HG02973 (cell line): ENCODE data around the gene SERPINA6.
"Not testable (repeated sequence)": the region's sequence is repeated elsewhere in the genome, so short reads cannot be mapped to it uniquely, and the experiment has no call there.

Experiments used
- ATAC-seq: cut with Tn5 transposase; IDR thresholded peaks from one replicate; pipeline ENCODE4 v1.9.1; 2021; ENCODE audit warnings: moderate library complexity; ENCODE audit not compliant: unreplicated experiment

SERPINA6 gene

DNA sequence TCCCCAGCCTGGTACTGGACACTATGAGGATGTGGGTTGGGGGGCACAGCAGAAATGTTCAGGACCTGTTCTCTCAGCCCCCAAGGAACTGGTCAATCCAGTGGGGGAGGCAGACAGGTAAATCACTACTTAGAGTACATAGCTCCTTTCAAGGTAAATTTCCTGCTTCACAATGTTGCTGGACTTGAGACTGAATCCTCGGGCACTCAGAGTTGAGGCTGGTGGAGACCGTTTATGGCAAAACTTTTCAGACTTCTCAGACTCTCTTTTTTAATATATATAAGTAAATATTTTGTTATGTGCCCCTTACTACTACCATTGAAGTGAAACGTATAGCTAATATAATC lies 29.6 kb downstream of the SERPINA6 start:
- ATAC-seq = no peak

- no peak for ATAC-seq
These were observed 30.1 kb downstream of the SERPINA6 start, which contains the start of gene SERPINA10 for GRCh38 chr14:94292872-94293577. Gene SERPINA10 (minus strand): TSS chr14:94293268. CDS start chr14:94290593, 2,675 bp downstream.

DNA sequence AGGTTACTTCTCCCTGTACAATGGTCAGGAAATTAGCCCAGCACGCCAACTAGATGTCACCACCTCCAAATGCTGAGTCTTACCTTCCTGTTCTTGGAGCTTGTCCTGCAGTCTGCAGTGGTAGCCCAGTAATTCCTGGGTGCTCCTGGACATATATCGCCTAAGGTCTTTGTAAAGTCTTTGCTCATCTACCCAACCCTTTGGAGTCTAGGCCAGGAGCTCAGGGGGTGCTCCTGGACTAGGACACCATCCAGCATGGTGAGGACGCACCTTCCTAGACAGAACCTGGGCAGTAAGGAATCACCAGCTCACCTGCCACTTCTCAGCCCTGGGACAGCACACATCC lies 30.6 kb downstream of the SERPINA6 start:
- ATAC-seq = no peak

DNA sequence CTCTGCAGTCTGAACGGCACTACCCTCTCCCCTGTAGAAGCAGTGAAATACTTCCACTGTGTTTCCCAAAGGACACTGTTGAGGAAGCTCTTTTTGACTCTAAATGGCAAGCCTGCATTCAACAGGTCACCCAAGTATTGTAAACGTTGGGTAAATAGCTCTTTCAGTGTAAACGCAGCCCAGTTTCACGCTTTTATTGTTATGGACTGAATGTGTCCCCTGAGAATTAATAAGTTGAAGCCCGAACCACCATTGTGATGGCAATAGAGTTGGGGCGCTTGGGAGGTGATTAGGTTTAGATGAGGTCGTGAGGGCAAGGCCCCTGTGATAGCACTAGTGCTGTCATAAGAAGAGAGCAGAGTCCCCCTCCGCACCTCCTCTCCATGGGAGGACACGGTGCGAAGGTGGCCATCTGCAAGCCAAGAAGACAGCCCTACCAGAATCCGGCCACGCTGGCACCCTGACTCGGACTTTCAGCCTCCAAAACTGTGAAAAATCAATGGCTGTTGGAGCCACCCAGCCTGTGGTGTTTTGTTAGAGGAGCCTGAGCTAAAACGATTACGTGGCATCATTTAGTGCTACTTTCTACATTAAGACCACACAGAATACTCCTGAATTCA lies 31.1 kb downstream of the SERPINA6 start:
- ATAC-seq = no peak

GRCh38 chr14:94291159-94291905 lies 31.8 kb downstream of the SERPINA6 start:
- ATAC-seq = no peak

DNA sequence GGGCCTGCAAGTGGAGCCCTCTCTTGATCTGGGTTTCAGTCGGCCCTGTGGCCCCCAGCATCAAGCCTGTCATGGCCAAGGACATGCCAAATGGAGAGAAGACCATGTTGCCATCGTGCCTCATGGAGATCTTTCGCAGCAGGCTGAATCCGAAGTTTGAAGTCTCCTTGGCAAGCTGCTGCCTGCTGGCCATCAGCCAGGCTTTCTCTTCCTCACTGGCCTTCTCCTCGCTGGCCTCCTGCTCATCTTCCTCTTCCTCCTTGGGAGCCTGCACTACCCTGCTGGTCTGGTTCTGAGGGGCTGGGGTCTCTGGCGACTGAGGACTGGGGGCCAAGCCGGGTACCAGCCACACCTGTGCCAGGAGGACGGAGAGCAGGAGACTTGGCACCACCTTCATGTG lies 32.9 kb downstream of the SERPINA6 start:
- no peak for ATAC-seq

- ATAC-seq = no peak
These were observed 34.3 kb downstream of the SERPINA6 start for GRCh38 chr14:94288610-94289465.

DNA sequence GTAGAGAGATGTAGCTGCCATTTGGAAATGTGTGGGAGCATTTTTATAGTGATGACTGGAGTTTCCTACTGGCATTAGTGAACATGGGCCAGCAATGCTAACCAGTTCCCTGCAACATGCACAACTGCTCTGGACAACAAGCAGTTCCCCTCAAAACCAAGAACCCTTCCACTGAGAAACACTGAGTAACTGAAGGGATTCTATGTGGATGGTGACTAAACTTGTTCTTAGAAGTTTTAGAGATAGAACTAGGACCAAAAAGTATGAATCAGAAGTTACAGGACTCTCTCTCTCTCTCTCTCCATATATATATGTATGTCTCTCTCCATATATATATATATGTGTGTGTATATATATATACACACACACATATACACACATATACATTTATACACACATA lies 38.0 kb downstream of the SERPINA6 start:
- ATAC-seq = no peak

DNA sequence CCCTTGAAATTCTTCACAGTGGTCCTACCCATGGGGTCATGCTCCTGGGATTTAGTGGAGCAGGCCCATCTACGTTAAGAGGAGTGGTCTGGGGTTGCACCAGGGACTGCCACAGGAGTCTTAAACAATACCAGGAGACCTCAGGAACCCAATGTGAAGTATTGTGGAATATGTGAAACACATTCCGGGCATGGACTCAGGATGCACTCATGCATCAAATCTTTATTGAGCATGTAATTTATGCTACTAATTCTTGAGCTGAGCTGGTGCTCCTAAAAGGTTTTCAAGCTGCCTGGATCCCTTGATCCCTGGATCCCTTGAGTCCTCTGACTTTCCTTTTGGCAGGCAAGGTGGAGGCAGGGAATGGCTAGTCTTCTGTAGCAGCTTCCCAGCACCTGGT lies 38.9 kb downstream of the SERPINA6 start:
- no peak for ATAC-seq

- no peak for ATAC-seq
These were observed 40.0 kb downstream of the SERPINA6 start for GRCh38 chr14:94282991-94283723.

- ATAC-seq = no peak
These were observed 44.4 kb downstream of the SERPINA6 start for GRCh38 chr14:94278731-94279130.

GRCh38 chr14:94276898-94277561 lies 46.1 kb downstream of the SERPINA6 start:
- ATAC-seq = not testable (repeated sequence)

GRCh38 chr14:94269156-94269555 lies 54.0 kb downstream of the SERPINA6 start:
- no peak for ATAC-seq

DNA sequence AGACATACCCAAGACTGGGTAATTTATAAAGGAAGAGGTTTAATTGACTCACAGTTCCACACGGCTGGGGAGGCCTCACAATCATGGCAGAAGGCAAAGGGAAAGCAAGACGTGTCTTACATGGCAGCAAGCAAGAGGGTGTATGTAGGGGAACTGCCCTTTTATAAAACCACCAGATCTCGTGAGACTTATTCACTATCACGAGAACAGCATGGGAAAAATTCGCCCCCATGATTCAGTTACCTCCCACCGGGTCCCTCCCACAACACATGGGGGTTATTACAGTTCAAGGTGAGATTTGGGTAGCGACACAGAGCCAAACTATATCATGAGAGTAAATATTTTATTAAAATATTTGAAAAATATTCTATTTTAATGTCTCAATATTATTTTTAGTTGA lies 54.6 kb downstream of the SERPINA6 start:
- ATAC-seq = not testable (repeated sequence)

GRCh38 chr14:94267352-94267751 lies 55.8 kb downstream of the SERPINA6 start:
- no peak for ATAC-seq

DNA sequence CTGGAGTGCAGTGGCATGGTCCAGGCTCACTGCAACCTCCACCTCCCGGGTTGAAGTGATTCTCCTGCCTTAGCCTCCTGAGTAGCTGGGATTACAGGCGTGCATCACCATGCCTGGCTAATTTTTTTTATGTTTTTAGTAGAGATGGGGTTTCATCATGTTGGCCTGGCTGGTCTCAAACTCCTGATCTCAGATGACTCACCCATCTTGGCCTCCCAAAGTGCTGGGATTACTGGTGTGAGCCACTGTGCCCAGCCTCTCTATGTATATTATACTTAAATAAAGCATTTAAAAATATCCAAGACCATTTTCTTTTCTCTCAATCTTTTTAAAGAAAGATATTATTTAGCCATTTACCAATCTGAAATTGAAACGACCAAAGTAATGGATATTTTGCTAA lies 58.9 kb downstream of the SERPINA6 start:
- not testable (repeated sequence) for ATAC-seq
